Spleen (tissue), 7 donors: ENCODE data around the gene DCHS2.

Source experiments
- POLR2AphosphoS5 ChIP-seq, 3 donors: sonication (generic); formaldehyde crosslinking; IDR thresholded peaks; one replicate each; pipeline ENCODE4 v1.5.1; 2017; ENCODE audit warnings: antibody characterized with exemption in 3 of 3
- TF ChIP-seq, protein P1 (sequence below), 11 experiments: fragments of 200-600 bp in 7 of 11; fragments of 450-650 bp in 4 of 11; sonication (generic) in 4 of 11; IDR thresholded peaks in 8 of 11; conservative IDR thresholded peaks in 3 of 11; 1 replicate in 7 of 11; 2 replicates in 4 of 11; pipeline versions ENCODE4 v1.4.0 to v1.8.0; 2016 to 2021; ENCODE audit warnings: antibody characterized with exemption in 11 of 11, inconsistent platforms in 4 of 11, mild to moderate bottlenecking in 1 of 11
- donor health status: DM: no; HTN: no; CAD: no; lungs with moderate emphysema.
- donor health status: DM: no; HTN: no; CAD: no.
- donor health status: DM: no; HTN: no; CAD: no.

DNA sequence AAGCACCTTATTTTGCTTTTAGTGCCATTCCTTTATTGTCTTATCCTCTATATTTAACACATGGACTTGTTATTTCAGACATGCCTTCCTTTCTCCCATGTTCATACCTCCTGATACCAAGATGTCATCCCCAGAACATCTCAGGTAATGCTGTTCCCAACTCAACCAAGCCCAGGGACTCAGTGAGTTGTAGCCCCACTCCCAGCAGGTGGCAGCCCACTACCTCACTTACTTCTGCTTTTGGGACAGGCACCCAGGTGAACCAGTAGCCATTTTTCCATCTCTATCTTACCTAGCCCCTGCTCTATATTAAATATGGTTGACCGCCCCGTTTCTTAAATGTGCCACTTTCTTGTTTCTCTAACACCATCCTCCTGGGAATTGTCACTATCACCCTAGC lies 199.0 kb downstream of the DCHS2 start:
- TF ChIP-seq, protein P1, sequence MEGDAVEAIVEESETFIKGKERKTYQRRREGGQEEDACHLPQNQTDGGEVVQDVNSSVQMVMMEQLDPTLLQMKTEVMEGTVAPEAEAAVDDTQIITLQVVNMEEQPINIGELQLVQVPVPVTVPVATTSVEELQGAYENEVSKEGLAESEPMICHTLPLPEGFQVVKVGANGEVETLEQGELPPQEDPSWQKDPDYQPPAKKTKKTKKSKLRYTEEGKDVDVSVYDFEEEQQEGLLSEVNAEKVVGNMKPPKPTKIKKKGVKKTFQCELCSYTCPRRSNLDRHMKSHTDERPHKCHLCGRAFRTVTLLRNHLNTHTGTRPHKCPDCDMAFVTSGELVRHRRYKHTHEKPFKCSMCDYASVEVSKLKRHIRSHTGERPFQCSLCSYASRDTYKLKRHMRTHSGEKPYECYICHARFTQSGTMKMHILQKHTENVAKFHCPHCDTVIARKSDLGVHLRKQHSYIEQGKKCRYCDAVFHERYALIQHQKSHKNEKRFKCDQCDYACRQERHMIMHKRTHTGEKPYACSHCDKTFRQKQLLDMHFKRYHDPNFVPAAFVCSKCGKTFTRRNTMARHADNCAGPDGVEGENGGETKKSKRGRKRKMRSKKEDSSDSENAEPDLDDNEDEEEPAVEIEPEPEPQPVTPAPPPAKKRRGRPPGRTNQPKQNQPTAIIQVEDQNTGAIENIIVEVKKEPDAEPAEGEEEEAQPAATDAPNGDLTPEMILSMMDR (IDR thresholded peaks at IDR 0.05 in 8 of 11, conservative IDR thresholded peaks at IDR 0.05 in 3 of 11): no peak
- TF ChIP-seq POLR2AphosphoS5 (IDR thresholded peaks at IDR 0.05): no peak
